ENCODE results near the gene RREB1.

Gene RREB1

GRCh38 chr6:7296602-7297001, 188.8 kb downstream of the RREB1 start:
- no peak for DNase-seq (ENCODE audit: extremely low read depth, low read depth)
- TF ChIP-seq, protein P1, sequence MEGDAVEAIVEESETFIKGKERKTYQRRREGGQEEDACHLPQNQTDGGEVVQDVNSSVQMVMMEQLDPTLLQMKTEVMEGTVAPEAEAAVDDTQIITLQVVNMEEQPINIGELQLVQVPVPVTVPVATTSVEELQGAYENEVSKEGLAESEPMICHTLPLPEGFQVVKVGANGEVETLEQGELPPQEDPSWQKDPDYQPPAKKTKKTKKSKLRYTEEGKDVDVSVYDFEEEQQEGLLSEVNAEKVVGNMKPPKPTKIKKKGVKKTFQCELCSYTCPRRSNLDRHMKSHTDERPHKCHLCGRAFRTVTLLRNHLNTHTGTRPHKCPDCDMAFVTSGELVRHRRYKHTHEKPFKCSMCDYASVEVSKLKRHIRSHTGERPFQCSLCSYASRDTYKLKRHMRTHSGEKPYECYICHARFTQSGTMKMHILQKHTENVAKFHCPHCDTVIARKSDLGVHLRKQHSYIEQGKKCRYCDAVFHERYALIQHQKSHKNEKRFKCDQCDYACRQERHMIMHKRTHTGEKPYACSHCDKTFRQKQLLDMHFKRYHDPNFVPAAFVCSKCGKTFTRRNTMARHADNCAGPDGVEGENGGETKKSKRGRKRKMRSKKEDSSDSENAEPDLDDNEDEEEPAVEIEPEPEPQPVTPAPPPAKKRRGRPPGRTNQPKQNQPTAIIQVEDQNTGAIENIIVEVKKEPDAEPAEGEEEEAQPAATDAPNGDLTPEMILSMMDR (IDR thresholded peaks at IDR 0.05; ENCODE audit: low read depth, low read length): no peak

GRCh38 chr6:7298113-7298512, 190.4 kb downstream of the RREB1 start:
- TF ChIP-seq, protein P1 (IDR thresholded peaks at IDR 0.05; ENCODE audit: low read depth, low read length): no peak
- DNase-seq (ENCODE audit: extremely low read depth, low read depth): no peak

DNA sequence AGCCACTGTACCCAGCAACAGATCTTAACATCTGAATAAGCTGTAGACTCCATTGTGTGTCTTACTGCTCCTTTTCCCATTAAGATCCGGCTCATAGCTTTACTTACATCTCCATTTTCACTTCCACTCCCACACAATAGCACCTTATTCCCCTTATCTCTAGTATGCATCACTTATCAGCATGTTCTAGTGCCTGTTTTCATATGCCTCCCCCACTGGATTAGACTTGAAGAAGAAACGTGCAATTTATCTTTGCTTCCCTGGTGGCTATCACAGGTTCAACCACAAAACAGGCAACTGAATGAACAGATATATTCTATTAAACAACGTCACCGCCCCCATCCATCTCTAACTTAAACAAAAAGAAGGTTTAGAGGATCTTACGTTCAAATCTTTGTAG, 193.2 kb downstream of the RREB1 start:
- no peak for DNase-seq (ENCODE audit: extremely low read depth, low read depth)
- TF ChIP-seq, protein P1 (IDR thresholded peaks at IDR 0.05; ENCODE audit: low read depth, low read length): no peak
